ENCODE measurements around the gene TFF3.

Gene TFF3

GRCh38 chr21:42310411-42311001, 4.7 kb downstream of the TFF3 start:
- 86 to 89% methylated on average over 8 to 10 of the region's 12 CpGs for WGBS, 2 experiments (ENCODE audit: insufficient coverage in 2 of 2)
- Histone ChIP-seq H3K4me1 (ENCODE audit: control insufficient read depth, insufficient read depth, low read length, poor library complexity, severe bottlenecking) (peaks cover 2% of the 10 kb centered on the region), H3K4me3 (ENCODE audit: extremely low read depth, insufficient read depth, low read length, poor library complexity, severe bottlenecking) (no peak overlapping the region), H3K27ac (ENCODE audit: low read depth, low read length, severe bottlenecking) (no peak overlapping the region), H3K36me3 (ENCODE audit: control insufficient read depth, insufficient read depth, low read length) (no peaks in the 10 kb centered on the region), H3K9me3 (ENCODE audit: control insufficient read depth, low read length) (no peaks in the 10 kb centered on the region)

GRCh38 chr21:42309753-42310213, 5.4 kb downstream of the TFF3 start:
- Histone ChIP-seq H3K4me3 (ENCODE audit: extremely low read depth, insufficient read depth, low read length, poor library complexity, severe bottlenecking) (no peak overlapping the region), H3K36me3 (ENCODE audit: control insufficient read depth, insufficient read depth, low read length) (no peaks in the 10 kb centered on the region), H3K9me3 (ENCODE audit: control insufficient read depth, low read length) (no peaks in the 10 kb centered on the region), H3K4me1 (ENCODE audit: control insufficient read depth, insufficient read depth, low read length, poor library complexity, severe bottlenecking) (peaks cover 2% of the 10 kb centered on the region), H3K27ac (ENCODE audit: low read depth, low read length, severe bottlenecking) (no peak overlapping the region)
- WGBS, 2 experiments (ENCODE audit: insufficient coverage in 2 of 2), result 24 to 26% methylated on average over 12 to 14 of the region's 22 CpGs

GRCh38 chr21:42308914-42309752, 6.1 kb downstream of the TFF3 start:
- Histone ChIP-seq H3K4me1 (ENCODE audit: control insufficient read depth, insufficient read depth, low read length, poor library complexity, severe bottlenecking) (peaks cover 2% of the 10 kb centered on the region), H3K9me3 (ENCODE audit: control insufficient read depth, low read length) (no peaks in the 10 kb centered on the region), H3K27ac (ENCODE audit: low read depth, low read length, severe bottlenecking) (no peak overlapping the region), H3K4me3 (ENCODE audit: extremely low read depth, insufficient read depth, low read length, poor library complexity, severe bottlenecking) (no peak overlapping the region), H3K36me3 (ENCODE audit: control insufficient read depth, insufficient read depth, low read length) (no peaks in the 10 kb centered on the region)
- 67 to 68% methylated on average over 20 to 21 of the region's 23 CpGs for WGBS, 2 experiments (ENCODE audit: insufficient coverage in 2 of 2)

- H3K4me1 ChIP-seq (ENCODE audit: control insufficient read depth, insufficient read depth, low read length, poor library complexity, severe bottlenecking), result peaks cover 2% of the 10 kb centered on the region
- 85 to 87% methylated on average over 11 to 13 of the region's 17 CpGs for WGBS, 2 experiments (ENCODE audit: insufficient coverage in 2 of 2)
Measured at GRCh38 chr21:42308161-42308913, 6.9 kb downstream of the TFF3 start.

GRCh38 chr21:42307106-42307505, 8.1 kb downstream of the TFF3 start:
- Histone ChIP-seq H3K4me3 (ENCODE audit: extremely low read depth, insufficient read depth, low read length, poor library complexity, severe bottlenecking) (no peak overlapping the region), H3K9me3 (ENCODE audit: control insufficient read depth, low read length) (no peaks in the 10 kb centered on the region), H3K36me3 (ENCODE audit: control insufficient read depth, insufficient read depth, low read length) (no peaks in the 10 kb centered on the region), H3K4me1 (ENCODE audit: control insufficient read depth, insufficient read depth, low read length, poor library complexity, severe bottlenecking) (peaks cover 2% of the 10 kb centered on the region), H3K27ac (ENCODE audit: low read depth, low read length, severe bottlenecking) (no peak overlapping the region)
- WGBS, 2 experiments (ENCODE audit: insufficient coverage in 2 of 2), result 80 to 92% methylated on average over 4 to 5 of the region's 5 CpGs

More at GRCh38 chr21:42308161-42308913, 6.9 kb downstream of the TFF3 start:
- H3K4me3 ChIP-seq (ENCODE audit: extremely low read depth, insufficient read depth, low read length, poor library complexity, severe bottlenecking), result no peak overlapping the region
- H3K9me3 ChIP-seq (ENCODE audit: control insufficient read depth, low read length), result no peaks in the 10 kb centered on the region
- no peak overlapping the region for H3K27ac ChIP-seq (ENCODE audit: low read depth, low read length, severe bottlenecking)
- no peaks in the 10 kb centered on the region for H3K36me3 ChIP-seq (ENCODE audit: control insufficient read depth, insufficient read depth, low read length)

GRCh38 chr21:42306366-42307035, 8.7 kb downstream of the TFF3 start:
- H3K27ac ChIP-seq (ENCODE audit: low read depth, low read length, severe bottlenecking), result no peak overlapping the region
- 83 to 89% methylated on average over 15 of the region's 17 CpGs for WGBS, 2 experiments (ENCODE audit: insufficient coverage in 2 of 2)
- peaks cover 2% of the 10 kb centered on the region for H3K4me1 ChIP-seq (ENCODE audit: control insufficient read depth, insufficient read depth, low read length, poor library complexity, severe bottlenecking)
- H3K36me3 ChIP-seq (ENCODE audit: control insufficient read depth, insufficient read depth, low read length), result no peaks in the 10 kb centered on the region
- no peaks in the 10 kb centered on the region for H3K9me3 ChIP-seq (ENCODE audit: control insufficient read depth, low read length)
- no peak overlapping the region for H3K4me3 ChIP-seq (ENCODE audit: extremely low read depth, insufficient read depth, low read length, poor library complexity, severe bottlenecking)

- Histone ChIP-seq H3K9me3 (ENCODE audit: control insufficient read depth, low read length) (no peaks in the 10 kb centered on the region), H3K27ac (ENCODE audit: low read depth, low read length, severe bottlenecking) (no peak overlapping the region), H3K4me3 (ENCODE audit: extremely low read depth, insufficient read depth, low read length, poor library complexity, severe bottlenecking) (no peak overlapping the region), H3K4me1 (ENCODE audit: control insufficient read depth, insufficient read depth, low read length, poor library complexity, severe bottlenecking) (peaks cover 2% of the 10 kb centered on the region), H3K36me3 (ENCODE audit: control insufficient read depth, insufficient read depth, low read length) (no peaks in the 10 kb centered on the region)
- 92 to 97% methylated on average over 22 to 33 of the region's 33 CpGs for WGBS, 2 experiments (ENCODE audit: insufficient coverage in 2 of 2)
Measured at GRCh38 chr21:42305707-42306147, 9.5 kb downstream of the TFF3 start.

- H3K9me3 ChIP-seq (ENCODE audit: control insufficient read depth, low read length), result no peaks in the 10 kb centered on the region
- no peaks in the 10 kb centered on the region for H3K36me3 ChIP-seq (ENCODE audit: control insufficient read depth, insufficient read depth, low read length)
- H3K4me1 ChIP-seq (ENCODE audit: control insufficient read depth, insufficient read depth, low read length, poor library complexity, severe bottlenecking), result peaks cover 2% of the 10 kb centered on the region
- WGBS, 2 experiments (ENCODE audit: insufficient coverage in 2 of 2), result 92 to 93% methylated on average over 18 of the region's 22 CpGs
- no peak overlapping the region for H3K4me3 ChIP-seq (ENCODE audit: extremely low read depth, insufficient read depth, low read length, poor library complexity, severe bottlenecking)
- H3K27ac ChIP-seq (ENCODE audit: low read depth, low read length, severe bottlenecking), result no peak overlapping the region
Measured at GRCh38 chr21:42304556-42305454, 10.4 kb downstream of the TFF3 start.

GRCh38 chr21:42303443-42303842, 11.8 kb downstream of the TFF3 start:
- no peaks in the 10 kb centered on the region for H3K9me3 ChIP-seq (ENCODE audit: control insufficient read depth, low read length)
- H3K4me1 ChIP-seq (ENCODE audit: control insufficient read depth, insufficient read depth, low read length, poor library complexity, severe bottlenecking), result no peaks in the 10 kb centered on the region
- H3K36me3 ChIP-seq (ENCODE audit: control insufficient read depth, insufficient read depth, low read length), result no peaks in the 10 kb centered on the region
- H3K27ac ChIP-seq (ENCODE audit: low read depth, low read length, severe bottlenecking), result no peak overlapping the region
- 85 to 100% methylated on average over 1 to 2 of the region's 3 CpGs for WGBS, 2 experiments (ENCODE audit: insufficient coverage in 2 of 2)
- H3K4me3 ChIP-seq (ENCODE audit: extremely low read depth, insufficient read depth, low read length, poor library complexity, severe bottlenecking), result no peak overlapping the region

Data from mesodermal cell (in vitro differentiated cells).